ENCODE measurements around the gene SESN3.
"Not testable (repeated sequence)": the region's sequence is repeated elsewhere in the genome, so short reads cannot be mapped to it uniquely, and the experiment has no call there.

DNA sequence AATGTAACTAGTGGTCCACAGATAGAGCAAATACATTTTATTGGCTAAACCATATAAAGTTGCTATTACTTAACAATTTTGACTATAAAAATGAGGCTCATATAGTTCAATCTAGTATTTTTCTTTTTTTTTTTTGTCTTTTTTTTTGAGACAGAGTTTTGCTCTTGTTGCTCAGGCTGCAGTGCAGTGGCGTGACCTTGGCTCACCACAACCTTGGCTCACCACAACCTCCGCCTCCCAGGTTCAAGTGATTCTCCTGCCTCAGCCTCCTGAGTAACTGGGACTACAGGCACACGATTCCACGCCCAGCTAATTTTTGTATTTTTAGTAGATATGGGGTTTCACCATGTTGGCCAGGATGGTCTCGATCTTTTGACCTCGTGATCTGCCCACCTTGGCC, 3.9 kb downstream of the SESN3 start:
- TF ChIP-seq, protein P1, sequence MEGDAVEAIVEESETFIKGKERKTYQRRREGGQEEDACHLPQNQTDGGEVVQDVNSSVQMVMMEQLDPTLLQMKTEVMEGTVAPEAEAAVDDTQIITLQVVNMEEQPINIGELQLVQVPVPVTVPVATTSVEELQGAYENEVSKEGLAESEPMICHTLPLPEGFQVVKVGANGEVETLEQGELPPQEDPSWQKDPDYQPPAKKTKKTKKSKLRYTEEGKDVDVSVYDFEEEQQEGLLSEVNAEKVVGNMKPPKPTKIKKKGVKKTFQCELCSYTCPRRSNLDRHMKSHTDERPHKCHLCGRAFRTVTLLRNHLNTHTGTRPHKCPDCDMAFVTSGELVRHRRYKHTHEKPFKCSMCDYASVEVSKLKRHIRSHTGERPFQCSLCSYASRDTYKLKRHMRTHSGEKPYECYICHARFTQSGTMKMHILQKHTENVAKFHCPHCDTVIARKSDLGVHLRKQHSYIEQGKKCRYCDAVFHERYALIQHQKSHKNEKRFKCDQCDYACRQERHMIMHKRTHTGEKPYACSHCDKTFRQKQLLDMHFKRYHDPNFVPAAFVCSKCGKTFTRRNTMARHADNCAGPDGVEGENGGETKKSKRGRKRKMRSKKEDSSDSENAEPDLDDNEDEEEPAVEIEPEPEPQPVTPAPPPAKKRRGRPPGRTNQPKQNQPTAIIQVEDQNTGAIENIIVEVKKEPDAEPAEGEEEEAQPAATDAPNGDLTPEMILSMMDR (conservative IDR thresholded peaks at IDR 0.05 in 1 of 2, IDR thresholded peaks at IDR 0.05 in 1 of 2; ENCODE audit: extremely low read depth in 1 of 2, insufficient read depth in 1 of 2, low read depth in 1 of 2, low read length in 2 of 2): not testable (repeated sequence)
- TF ChIP-seq EZH2 (IDR thresholded peaks at IDR 0.05; ENCODE audit: borderline replicate concordance, low read length): not testable (repeated sequence)

Measured in mammary epithelial cell (primary cell).